ENCODE data around the gene NAGPA. TPM values are rescaled to one million over a fixed set of nuclear protein-coding genes. Genes with fewer than 3 reads are reported as not detected.

The NAGPA gene
- total and polyA plus RNA-seq, 2 of the 13 experiments (the other 11 are each of a cell fraction or from before 2014, with no cell fraction given) = 27.1 to 60.3 TPM

DNA sequence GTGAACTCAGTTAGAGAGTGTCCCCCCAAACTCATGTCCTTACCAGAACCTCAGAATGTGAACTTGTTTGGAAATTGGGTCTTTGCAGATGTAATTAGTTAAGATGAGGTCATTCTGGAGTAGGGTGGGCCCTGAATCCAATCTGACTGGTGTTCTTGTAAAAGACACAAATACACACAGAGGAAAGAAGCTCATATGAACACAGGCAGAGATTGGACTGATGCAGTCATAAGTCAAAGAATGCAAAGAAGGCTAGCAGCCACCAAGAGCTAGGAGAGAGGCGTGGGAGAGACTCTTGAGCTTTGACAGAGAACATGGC is 2.1 kb upstream of the NAGPA start (continued):
- TF ChIP-seq, protein P1, sequence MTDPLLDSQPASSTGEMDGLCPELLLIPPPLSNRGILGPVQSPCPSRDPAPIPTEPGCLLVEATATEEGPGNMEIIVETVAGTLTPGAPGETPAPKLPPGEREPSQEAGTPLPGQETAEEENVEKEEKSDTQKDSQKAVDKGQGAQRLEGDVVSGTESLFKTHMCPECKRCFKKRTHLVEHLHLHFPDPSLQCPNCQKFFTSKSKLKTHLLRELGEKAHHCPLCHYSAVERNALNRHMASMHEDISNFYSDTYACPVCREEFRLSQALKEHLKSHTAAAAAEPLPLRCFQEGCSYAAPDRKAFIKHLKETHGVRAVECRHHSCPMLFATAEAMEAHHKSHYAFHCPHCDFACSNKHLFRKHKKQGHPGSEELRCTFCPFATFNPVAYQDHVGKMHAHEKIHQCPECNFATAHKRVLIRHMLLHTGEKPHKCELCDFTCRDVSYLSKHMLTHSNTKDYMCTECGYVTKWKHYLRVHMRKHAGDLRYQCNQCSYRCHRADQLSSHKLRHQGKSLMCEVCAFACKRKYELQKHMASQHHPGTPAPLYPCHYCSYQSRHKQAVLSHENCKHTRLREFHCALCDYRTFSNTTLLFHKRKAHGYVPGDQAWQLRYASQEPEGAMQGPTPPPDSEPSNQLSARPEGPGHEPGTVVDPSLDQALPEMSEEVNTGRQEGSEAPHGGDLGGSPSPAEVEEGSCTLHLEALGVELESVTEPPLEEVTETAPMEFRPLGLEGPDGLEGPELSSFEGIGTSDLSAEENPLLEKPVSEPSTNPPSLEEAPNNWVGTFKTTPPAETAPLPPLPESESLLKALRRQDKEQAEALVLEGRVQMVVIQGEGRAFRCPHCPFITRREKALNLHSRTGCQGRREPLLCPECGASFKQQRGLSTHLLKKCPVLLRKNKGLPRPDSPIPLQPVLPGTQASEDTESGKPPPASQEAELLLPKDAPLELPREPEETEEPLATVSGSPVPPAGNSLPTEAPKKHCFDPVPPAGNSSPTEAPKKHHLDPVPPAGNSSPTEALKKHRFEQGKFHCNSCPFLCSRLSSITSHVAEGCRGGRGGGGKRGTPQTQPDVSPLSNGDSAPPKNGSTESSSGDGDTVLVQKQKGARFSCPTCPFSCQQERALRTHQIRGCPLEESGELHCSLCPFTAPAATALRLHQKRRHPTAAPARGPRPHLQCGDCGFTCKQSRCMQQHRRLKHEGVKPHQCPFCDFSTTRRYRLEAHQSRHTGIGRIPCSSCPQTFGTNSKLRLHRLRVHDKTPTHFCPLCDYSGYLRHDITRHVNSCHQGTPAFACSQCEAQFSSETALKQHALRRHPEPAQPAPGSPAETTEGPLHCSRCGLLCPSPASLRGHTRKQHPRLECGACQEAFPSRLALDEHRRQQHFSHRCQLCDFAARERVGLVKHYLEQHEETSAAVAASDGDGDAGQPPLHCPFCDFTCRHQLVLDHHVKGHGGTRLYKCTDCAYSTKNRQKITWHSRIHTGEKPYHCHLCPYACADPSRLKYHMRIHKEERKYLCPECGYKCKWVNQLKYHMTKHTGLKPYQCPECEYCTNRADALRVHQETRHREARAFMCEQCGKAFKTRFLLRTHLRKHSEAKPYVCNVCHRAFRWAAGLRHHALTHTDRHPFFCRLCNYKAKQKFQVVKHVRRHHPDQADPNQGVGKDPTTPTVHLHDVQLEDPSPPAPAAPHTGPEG (CRISPR knock-in tag; IDR thresholded peaks at IDR 0.05) = no peak
- TF ChIP-seq ZNF557 (CRISPR knock-in tag; IDR thresholded peaks at IDR 0.05) (no peak), ZNF572 (CRISPR knock-in tag; IDR thresholded peaks at IDR 0.05) (0 out of 2 replicates have a peak, but pooled peaks have one; percentile 5), DNMT3B (CRISPR knock-in tag; conservative IDR thresholded peaks at IDR 0.05) (no peak), SP5 (CRISPR knock-in tag; IDR thresholded peaks at IDR 0.05; ENCODE audit: borderline replicate concordance, low read depth) (no peak), ZIK1 (CRISPR knock-in tag; IDR thresholded peaks at IDR 0.05; ENCODE audit: borderline replicate concordance, low read depth) (no peak), XRCC5 (optimal IDR thresholded peaks at IDR 0.05; ENCODE audit: low read length) (no peak), ZNF3 (CRISPR knock-in tag; IDR thresholded peaks at IDR 0.05) (no peak), SOX6 (IDR thresholded peaks at IDR 0.05) (no peak), SOX6 (CRISPR knock-in tag; IDR thresholded peaks at IDR 0.05) (no peak), TBX3 (IDR thresholded peaks at IDR 0.05; ENCODE audit: borderline replicate concordance) (no peak), RNF2 (conservative IDR thresholded peaks at IDR 0.05; ENCODE audit: low read depth) (no peak)
- TF ChIP-seq, protein P2, sequence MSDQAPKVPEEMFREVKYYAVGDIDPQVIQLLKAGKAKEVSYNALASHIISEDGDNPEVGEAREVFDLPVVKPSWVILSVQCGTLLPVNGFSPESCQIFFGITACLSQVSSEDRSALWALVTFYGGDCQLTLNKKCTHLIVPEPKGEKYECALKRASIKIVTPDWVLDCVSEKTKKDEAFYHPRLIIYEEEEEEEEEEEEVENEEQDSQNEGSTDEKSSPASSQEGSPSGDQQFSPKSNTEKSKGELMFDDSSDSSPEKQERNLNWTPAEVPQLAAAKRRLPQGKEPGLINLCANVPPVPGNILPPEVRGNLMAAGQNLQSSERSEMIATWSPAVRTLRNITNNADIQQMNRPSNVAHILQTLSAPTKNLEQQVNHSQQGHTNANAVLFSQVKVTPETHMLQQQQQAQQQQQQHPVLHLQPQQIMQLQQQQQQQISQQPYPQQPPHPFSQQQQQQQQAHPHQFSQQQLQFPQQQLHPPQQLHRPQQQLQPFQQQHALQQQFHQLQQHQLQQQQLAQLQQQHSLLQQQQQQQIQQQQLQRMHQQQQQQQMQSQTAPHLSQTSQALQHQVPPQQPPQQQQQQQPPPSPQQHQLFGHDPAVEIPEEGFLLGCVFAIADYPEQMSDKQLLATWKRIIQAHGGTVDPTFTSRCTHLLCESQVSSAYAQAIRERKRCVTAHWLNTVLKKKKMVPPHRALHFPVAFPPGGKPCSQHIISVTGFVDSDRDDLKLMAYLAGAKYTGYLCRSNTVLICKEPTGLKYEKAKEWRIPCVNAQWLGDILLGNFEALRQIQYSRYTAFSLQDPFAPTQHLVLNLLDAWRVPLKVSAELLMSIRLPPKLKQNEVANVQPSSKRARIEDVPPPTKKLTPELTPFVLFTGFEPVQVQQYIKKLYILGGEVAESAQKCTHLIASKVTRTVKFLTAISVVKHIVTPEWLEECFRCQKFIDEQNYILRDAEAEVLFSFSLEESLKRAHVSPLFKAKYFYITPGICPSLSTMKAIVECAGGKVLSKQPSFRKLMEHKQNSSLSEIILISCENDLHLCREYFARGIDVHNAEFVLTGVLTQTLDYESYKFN (CRISPR knock-in tag; conservative IDR thresholded peaks at IDR 0.05) = no peak
- TF ChIP-seq, protein P3, sequence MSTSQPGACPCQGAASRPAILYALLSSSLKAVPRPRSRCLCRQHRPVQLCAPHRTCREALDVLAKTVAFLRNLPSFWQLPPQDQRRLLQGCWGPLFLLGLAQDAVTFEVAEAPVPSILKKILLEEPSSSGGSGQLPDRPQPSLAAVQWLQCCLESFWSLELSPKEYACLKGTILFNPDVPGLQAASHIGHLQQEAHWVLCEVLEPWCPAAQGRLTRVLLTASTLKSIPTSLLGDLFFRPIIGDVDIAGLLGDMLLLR (CRISPR knock-in tag; IDR thresholded peaks at IDR 0.05) = 0 out of 2 replicates have a peak, but pooled peaks have one; percentile 9
- TF ChIP-seq, protein P4, sequence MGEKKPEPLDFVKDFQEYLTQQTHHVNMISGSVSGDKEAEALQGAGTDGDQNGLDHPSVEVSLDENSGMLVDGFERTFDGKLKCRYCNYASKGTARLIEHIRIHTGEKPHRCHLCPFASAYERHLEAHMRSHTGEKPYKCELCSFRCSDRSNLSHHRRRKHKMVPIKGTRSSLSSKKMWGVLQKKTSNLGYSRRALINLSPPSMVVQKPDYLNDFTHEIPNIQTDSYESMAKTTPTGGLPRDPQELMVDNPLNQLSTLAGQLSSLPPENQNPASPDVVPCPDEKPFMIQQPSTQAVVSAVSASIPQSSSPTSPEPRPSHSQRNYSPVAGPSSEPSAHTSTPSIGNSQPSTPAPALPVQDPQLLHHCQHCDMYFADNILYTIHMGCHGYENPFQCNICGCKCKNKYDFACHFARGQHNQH (CRISPR knock-in tag; IDR thresholded peaks at IDR 0.05) = no peak; the same call in 1 of the 2 replicates
- TF ChIP-seq, protein P5, sequence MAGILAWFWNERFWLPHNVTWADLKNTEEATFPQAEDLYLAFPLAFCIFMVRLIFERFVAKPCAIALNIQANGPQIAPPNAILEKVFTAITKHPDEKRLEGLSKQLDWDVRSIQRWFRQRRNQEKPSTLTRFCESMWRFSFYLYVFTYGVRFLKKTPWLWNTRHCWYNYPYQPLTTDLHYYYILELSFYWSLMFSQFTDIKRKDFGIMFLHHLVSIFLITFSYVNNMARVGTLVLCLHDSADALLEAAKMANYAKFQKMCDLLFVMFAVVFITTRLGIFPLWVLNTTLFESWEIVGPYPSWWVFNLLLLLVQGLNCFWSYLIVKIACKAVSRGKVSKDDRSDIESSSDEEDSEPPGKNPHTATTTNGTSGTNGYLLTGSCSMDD (CRISPR knock-in tag; IDR thresholded peaks at IDR 0.05) = no peak
- TF ChIP-seq, protein P6, sequence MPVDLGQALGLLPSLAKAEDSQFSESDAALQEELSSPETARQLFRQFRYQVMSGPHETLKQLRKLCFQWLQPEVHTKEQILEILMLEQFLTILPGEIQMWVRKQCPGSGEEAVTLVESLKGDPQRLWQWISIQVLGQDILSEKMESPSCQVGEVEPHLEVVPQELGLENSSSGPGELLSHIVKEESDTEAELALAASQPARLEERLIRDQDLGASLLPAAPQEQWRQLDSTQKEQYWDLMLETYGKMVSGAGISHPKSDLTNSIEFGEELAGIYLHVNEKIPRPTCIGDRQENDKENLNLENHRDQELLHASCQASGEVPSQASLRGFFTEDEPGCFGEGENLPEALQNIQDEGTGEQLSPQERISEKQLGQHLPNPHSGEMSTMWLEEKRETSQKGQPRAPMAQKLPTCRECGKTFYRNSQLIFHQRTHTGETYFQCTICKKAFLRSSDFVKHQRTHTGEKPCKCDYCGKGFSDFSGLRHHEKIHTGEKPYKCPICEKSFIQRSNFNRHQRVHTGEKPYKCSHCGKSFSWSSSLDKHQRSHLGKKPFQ (CRISPR knock-in tag; IDR thresholded peaks at IDR 0.05; ENCODE audit: insufficient replicate concordance) = peak; percentile 44

Measured in HepG2 (cell line).